Endothelial cell of umbilical vein (primary cell): ENCODE results near the gene ZBTB20. TPM values are rescaled to one million over a fixed set of nuclear protein-coding genes. Genes with fewer than 3 reads are reported as not detected.

Source experiments
- BruUV-seq: library from RNA; stranded (reverse); fragments of 400-500 nt; replicated peaks from 2 replicates; lab custom pipeline; 2021; lab: Mats Ljungman, UMichigan
- CTCF ChIA-PET: fragments of 300-600, 350-600 bp; sonication (Branson Sonifier 250); formaldehyde crosslinking; loops from one replicate; lab custom pipeline; 2021; ENCODE audit warnings: antibody characterized with exemption, inconsistent platforms; lab: Charles Lee
- POLR2A ChIA-PET: fragments of 300-600, 350-600 bp; sonication (Branson Sonifier 250); formaldehyde crosslinking; loops from one replicate; lab custom pipeline; 2021; ENCODE audit warnings: antibody characterized with exemption, inconsistent platforms; lab: Charles Lee
- DNase-seq: peaks from one replicate; pipeline ENCODE4 v3.0.0-alpha.2; 2011; ENCODE audit warnings: low read depth, low spot score
- FAIRE-seq: peaks from 2 replicates; lab custom pipeline; 2011; peaks lifted over from hg19 to GRCh38; lab: Jason Lieb, UNC
- H2AFZ ChIP-seq: 2 replicates; pipeline ENCODE4 v1.6.0; 2012; ENCODE audit warnings: low read depth, low read length, control low read depth, inconsistent platforms
- H3K27ac ChIP-seq: 2 replicates; pipeline ENCODE4 v1.5.1; 2011; ENCODE audit warnings: low read depth, mild to moderate bottlenecking, control low read depth, low read length, moderate library complexity; ENCODE audit not compliant: insufficient read depth
- H3K27me3 ChIP-seq, 2 experiments: 2 replicates each; pipeline versions ENCODE4 v1.6.0 to v1.6.1; 2011; ENCODE audit warnings: low read length in 2 of 2, mixed read lengths in 1 of 2; ENCODE audit not compliant: control insufficient read depth in 2 of 2, insufficient read depth in 2 of 2
- H3K36me3 ChIP-seq, 2 experiments: 2 replicates in 1 of 2; 3 replicates in 1 of 2; pipeline ENCODE4 v1.5.1; 2011; ENCODE audit warnings: low read length in 2 of 2, mild to moderate bottlenecking in 1 of 2, moderate library complexity in 1 of 2; ENCODE audit not compliant: control insufficient read depth in 2 of 2, insufficient read depth in 2 of 2; ENCODE audit errors: extremely low read depth in 1 of 2
- H3K4me1 ChIP-seq: 3 replicates; pipeline ENCODE4 v1.5.1; 2011; ENCODE audit warnings: mild to moderate bottlenecking, low read length; ENCODE audit not compliant: control insufficient read depth, insufficient read depth; ENCODE audit errors: extremely low read depth
- H3K4me2 ChIP-seq: 2 replicates; pipeline ENCODE4 v1.6.1; 2011; ENCODE audit warnings: low read length, control low read depth, mixed read lengths; ENCODE audit not compliant: insufficient read depth
- H3K4me3 ChIP-seq, 3 experiments: fragments of 200-600 bp in 1 of 3; sonication (generic), shearing (Covaris generic) in 1 of 3; replicated peaks in 1 of 3; 2 replicates each; pipeline ENCODE4 v1.5.1; 2011 to 2016; ENCODE audit warnings: control low read depth in 3 of 3, low read length in 3 of 3, mild to moderate bottlenecking in 2 of 3, inconsistent platforms in 1 of 3, low read depth in 1 of 3, moderate library complexity in 1 of 3; ENCODE audit not compliant: insufficient read depth in 1 of 3
- H3K79me2 ChIP-seq: 2 replicates; pipeline ENCODE4 v1.6.0; 2012; ENCODE audit warnings: low read length, inconsistent platforms; ENCODE audit not compliant: control insufficient read depth, insufficient read depth
- H3K9ac ChIP-seq: replicated peaks from 2 replicates; pipeline ENCODE3; 2011; ENCODE audit warnings: low read length, control low read depth; ENCODE audit not compliant: insufficient read depth; ENCODE audit errors: extremely low read depth
- H3K9me1 ChIP-seq: replicated peaks from 3 replicates; pipeline ENCODE4 v1.6.0; 2011; ENCODE audit warnings: mild to moderate bottlenecking, low read length; ENCODE audit not compliant: control insufficient read depth, insufficient read depth; ENCODE audit errors: extremely low read depth
- H3K9me3 ChIP-seq: replicated peaks from 2 replicates; pipeline ENCODE4 v1.5.1; 2012; ENCODE audit warnings: low read length, inconsistent platforms; ENCODE audit not compliant: control insufficient read depth, insufficient read depth
- H4K20me1 ChIP-seq: replicated peaks from 2 replicates; pipeline ENCODE3; 2011; ENCODE audit warnings: mild to moderate bottlenecking, low read length; ENCODE audit not compliant: control insufficient read depth, insufficient read depth; ENCODE audit errors: extremely low read depth
- EZH2 ChIP-seq: IDR thresholded peaks from 2 replicates; pipeline ENCODE4 v1.6.1; 2012; ENCODE audit warnings: borderline replicate concordance, low read depth, mild to moderate bottlenecking, moderate library complexity, low read length, inconsistent platforms; ENCODE audit not compliant: severe bottlenecking
- FOS ChIP-seq: IDR thresholded peaks from 2 replicates; pipeline ENCODE4 v1.6.1; 2011; ENCODE audit warnings: mild to moderate bottlenecking, low read length, moderate library complexity, borderline replicate concordance; ENCODE audit not compliant: insufficient read depth
- GATA2 ChIP-seq: IDR thresholded peaks from 2 replicates; pipeline ENCODE4 v1.7.0; 2011; ENCODE audit warnings: low read depth, mild to moderate bottlenecking, moderate library complexity, mixed read lengths, low read length; ENCODE audit not compliant: insufficient read length, insufficient read depth
- JUN ChIP-seq: IDR thresholded peaks from 2 replicates; pipeline ENCODE4 v1.6.1; 2011; ENCODE audit warnings: borderline replicate concordance, low read depth; ENCODE audit not compliant: insufficient read length, insufficient read depth
- MYC ChIP-seq: IDR thresholded peaks from one replicate; pipeline ENCODE4 v1.6.1; 2011; ENCODE audit warnings: mild to moderate bottlenecking, low read depth, low read length
- POLR2A ChIP-seq: IDR thresholded peaks from 2 replicates; pipeline ENCODE4 v1.6.1; 2012; ENCODE audit warnings: low read depth, mild to moderate bottlenecking, control low read depth, low read length
- POLR2AphosphoS5 ChIP-seq: IDR thresholded peaks from 2 replicates; pipeline ENCODE4 v1.6.1; 2012; ENCODE audit warnings: low read depth, mild to moderate bottlenecking, control low read depth, low read length, moderate library complexity; ENCODE audit not compliant: insufficient read depth
- dilution Hi-C: fragments of 300-500 bp; cut with MboI; formaldehyde crosslinking; loops from one replicate; pipeline ENCODE4 v1.15.0; 2019; ENCODE audit warnings: low sequenced_read_pairs; ENCODE audit not compliant: extremely low pct_ligation_motif_present
- intact Hi-C: fragments of 100-400 bp; cut with micrococcal nuclease; formaldehyde crosslinking; loops from one replicate; pipeline ENCODE4 v1.10.0; 2022
- polyA plus RNA-seq, 4 experiments: library from polyadenylated mRNA; depleted of rRNA in 3 of 4; stranded (reverse) in 3 of 4; unstranded in 1 of 4; fragments of >200 nt; gene quantifications; 2 replicates each; pipeline versions ENCODE4 v1.2.1 to v1.2.3, GENCODE V29; 2011 to 2012; ENCODE audit warnings: missing spikeins in 1 of 4
- total RNA-seq: library from RNA; stranded (reverse); gene quantifications from 2 replicates; pipeline ENCODE4 v1.2.3, GENCODE V29; 2021
- TF ChIP-seq, protein P1 (sequence below): IDR thresholded peaks from 2 replicates; pipeline ENCODE4 v1.6.1; 2011; ENCODE audit not compliant: insufficient read depth, insufficient read length
- TF ChIP-seq, protein P2 (sequence below), 2 donors: IDR thresholded peaks; 1 replicate in 1 of 2; 2 replicates in 1 of 2; pipeline ENCODE4 v1.5.1; 2011; ENCODE audit warnings: low read length in 2 of 2, mild to moderate bottlenecking in 2 of 2, moderate library complexity in 2 of 2, control low read depth in 1 of 2, inconsistent platforms in 1 of 2, low read depth in 1 of 2; ENCODE audit not compliant: insufficient read depth in 1 of 2; ENCODE audit errors: extremely low read depth in 1 of 2

The ZBTB20 gene
- total and polyA plus RNA-seq, 2 donors (not counting 3 experiments of a cell fraction or from before 2014, with no cell fraction given) = 2.1 to 20.5 TPM

DNA sequence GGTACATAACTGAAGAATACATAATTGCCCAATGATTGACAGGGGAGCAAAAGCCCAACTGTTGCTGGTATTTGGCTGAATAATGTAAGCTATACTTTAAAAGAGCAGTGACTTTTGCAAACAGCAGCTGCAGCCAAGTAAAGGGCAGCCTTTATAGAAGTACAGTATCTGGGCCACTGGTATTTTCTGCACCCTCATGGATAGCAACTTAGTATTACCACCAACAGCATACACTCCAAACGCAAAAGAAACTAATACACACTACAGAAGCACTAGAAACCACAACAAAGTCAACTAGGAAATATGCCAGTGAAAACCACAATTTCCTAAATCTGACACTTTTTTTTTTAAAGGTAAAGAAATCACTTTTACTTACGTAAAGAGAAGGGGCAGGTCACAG lies 647.1 kb downstream of the ZBTB20 start:
- Histone ChIP-seq H2AFZ (no peak overlapping the region), H3K4me2 (no peak overlapping the region), H3K27me3 (no peaks in the 10 kb centered on the region), H3K9me3 (no peaks in the 10 kb centered on the region), H3K9ac (no peak overlapping the region), H3K4me1 (peaks cover 6% of the 10 kb centered on the region), H3K79me2 (no peaks in the 10 kb centered on the region), H3K9me1 (no peaks in the 10 kb centered on the region), H3K4me3 (no peak overlapping the region), H4K20me1 (no peaks in the 10 kb centered on the region), H3K27ac (no peak overlapping the region), H3K36me3 (no peaks in the 10 kb centered on the region)
- BruUV-seq = no TSS peak
- TF ChIP-seq POLR2A (no peak), GATA2 (no peak), EZH2 (no peak), POLR2AphosphoS5 (no peak), FOS (no peak), JUN (no peak), MYC (no peak)
- TF ChIP-seq, protein P1, sequence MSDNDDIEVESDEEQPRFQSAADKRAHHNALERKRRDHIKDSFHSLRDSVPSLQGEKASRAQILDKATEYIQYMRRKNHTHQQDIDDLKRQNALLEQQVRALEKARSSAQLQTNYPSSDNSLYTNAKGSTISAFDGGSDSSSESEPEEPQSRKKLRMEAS = no peak
- TF ChIP-seq, protein P2, sequence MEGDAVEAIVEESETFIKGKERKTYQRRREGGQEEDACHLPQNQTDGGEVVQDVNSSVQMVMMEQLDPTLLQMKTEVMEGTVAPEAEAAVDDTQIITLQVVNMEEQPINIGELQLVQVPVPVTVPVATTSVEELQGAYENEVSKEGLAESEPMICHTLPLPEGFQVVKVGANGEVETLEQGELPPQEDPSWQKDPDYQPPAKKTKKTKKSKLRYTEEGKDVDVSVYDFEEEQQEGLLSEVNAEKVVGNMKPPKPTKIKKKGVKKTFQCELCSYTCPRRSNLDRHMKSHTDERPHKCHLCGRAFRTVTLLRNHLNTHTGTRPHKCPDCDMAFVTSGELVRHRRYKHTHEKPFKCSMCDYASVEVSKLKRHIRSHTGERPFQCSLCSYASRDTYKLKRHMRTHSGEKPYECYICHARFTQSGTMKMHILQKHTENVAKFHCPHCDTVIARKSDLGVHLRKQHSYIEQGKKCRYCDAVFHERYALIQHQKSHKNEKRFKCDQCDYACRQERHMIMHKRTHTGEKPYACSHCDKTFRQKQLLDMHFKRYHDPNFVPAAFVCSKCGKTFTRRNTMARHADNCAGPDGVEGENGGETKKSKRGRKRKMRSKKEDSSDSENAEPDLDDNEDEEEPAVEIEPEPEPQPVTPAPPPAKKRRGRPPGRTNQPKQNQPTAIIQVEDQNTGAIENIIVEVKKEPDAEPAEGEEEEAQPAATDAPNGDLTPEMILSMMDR (IDR thresholded peaks at IDR 0.05; ENCODE audit: extremely low read depth in 1 of 2, insufficient read depth in 1 of 2, low read depth in 1 of 2, low read length in 2 of 2) = no peak
- intact Hi-C loops = no loop called here
- dilution Hi-C loops = no loop called here
- ChIA-PET POLR2A (no interaction called here), CTCF (no interaction called here)
- FAIRE-seq (no peak), DNase-seq (no peak)
